DND-41 (cell line): ENCODE results near the gene SLIT1.

Experiments
- EZH2 ChIP-seq: IDR thresholded peaks from 3 replicates; pipeline ENCODE4 v1.6.1; 2012; ENCODE audit warnings: borderline replicate concordance, low read depth, mild to moderate bottlenecking, moderate library complexity, low read length, inconsistent platforms; ENCODE audit not compliant: severe bottlenecking
- TF ChIP-seq, protein P1 (sequence below): IDR thresholded peaks from 2 replicates; pipeline ENCODE4 v1.5.1; 2012; ENCODE audit warnings: borderline replicate concordance, low read length, moderate library complexity, mild to moderate bottlenecking; ENCODE audit not compliant: poor library complexity, severe bottlenecking; ENCODE audit errors: extremely low read depth

GRCh38 chr10:97025613-97026242 lies 160.0 kb downstream of the SLIT1 start:
- TF ChIP-seq, protein P1, sequence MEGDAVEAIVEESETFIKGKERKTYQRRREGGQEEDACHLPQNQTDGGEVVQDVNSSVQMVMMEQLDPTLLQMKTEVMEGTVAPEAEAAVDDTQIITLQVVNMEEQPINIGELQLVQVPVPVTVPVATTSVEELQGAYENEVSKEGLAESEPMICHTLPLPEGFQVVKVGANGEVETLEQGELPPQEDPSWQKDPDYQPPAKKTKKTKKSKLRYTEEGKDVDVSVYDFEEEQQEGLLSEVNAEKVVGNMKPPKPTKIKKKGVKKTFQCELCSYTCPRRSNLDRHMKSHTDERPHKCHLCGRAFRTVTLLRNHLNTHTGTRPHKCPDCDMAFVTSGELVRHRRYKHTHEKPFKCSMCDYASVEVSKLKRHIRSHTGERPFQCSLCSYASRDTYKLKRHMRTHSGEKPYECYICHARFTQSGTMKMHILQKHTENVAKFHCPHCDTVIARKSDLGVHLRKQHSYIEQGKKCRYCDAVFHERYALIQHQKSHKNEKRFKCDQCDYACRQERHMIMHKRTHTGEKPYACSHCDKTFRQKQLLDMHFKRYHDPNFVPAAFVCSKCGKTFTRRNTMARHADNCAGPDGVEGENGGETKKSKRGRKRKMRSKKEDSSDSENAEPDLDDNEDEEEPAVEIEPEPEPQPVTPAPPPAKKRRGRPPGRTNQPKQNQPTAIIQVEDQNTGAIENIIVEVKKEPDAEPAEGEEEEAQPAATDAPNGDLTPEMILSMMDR, result peak; percentile 79
- TF ChIP-seq EZH2, result no peak
